Endothelial cell of umbilical vein (primary cell): ENCODE results near the gene DLGAP1. TPM values are rescaled to one million over a fixed set of nuclear protein-coding genes. Genes with fewer than 3 reads are reported as not detected.

Experiments
- BruUV-seq: library from RNA; stranded (reverse); fragments of 400-500 nt; replicated peaks from 2 replicates; lab custom pipeline; 2021; lab: Mats Ljungman, UMichigan
- CTCF ChIA-PET: fragments of 300-600, 350-600 bp; sonication (Branson Sonifier 250); formaldehyde crosslinking; loops from one replicate; lab custom pipeline; 2021; ENCODE audit warnings: antibody characterized with exemption, inconsistent platforms; lab: Charles Lee
- POLR2A ChIA-PET: fragments of 300-600, 350-600 bp; sonication (Branson Sonifier 250); formaldehyde crosslinking; loops from one replicate; lab custom pipeline; 2021; ENCODE audit warnings: antibody characterized with exemption, inconsistent platforms; lab: Charles Lee
- DNase-seq: peaks from one replicate; pipeline ENCODE4 v3.0.0-alpha.2; 2011; ENCODE audit warnings: low read depth, low spot score
- FAIRE-seq: peaks from 2 replicates; lab custom pipeline; 2011; peaks lifted over from hg19 to GRCh38; lab: Jason Lieb, UNC
- H2AFZ ChIP-seq: 2 replicates; pipeline ENCODE4 v1.6.0; 2012; ENCODE audit warnings: low read depth, low read length, control low read depth, inconsistent platforms
- H3K27ac ChIP-seq: 2 replicates; pipeline ENCODE4 v1.5.1; 2011; ENCODE audit warnings: low read depth, mild to moderate bottlenecking, control low read depth, low read length, moderate library complexity; ENCODE audit not compliant: insufficient read depth
- H3K27me3 ChIP-seq, 2 experiments: 2 replicates each; pipeline versions ENCODE4 v1.6.0 to v1.6.1; 2011; ENCODE audit warnings: low read length in 2 of 2, mixed read lengths in 1 of 2; ENCODE audit not compliant: control insufficient read depth in 2 of 2, insufficient read depth in 2 of 2
- H3K36me3 ChIP-seq, 2 experiments: 2 replicates in 1 of 2; 3 replicates in 1 of 2; pipeline ENCODE4 v1.5.1; 2011; ENCODE audit warnings: low read length in 2 of 2, mild to moderate bottlenecking in 1 of 2, moderate library complexity in 1 of 2; ENCODE audit not compliant: control insufficient read depth in 2 of 2, insufficient read depth in 2 of 2; ENCODE audit errors: extremely low read depth in 1 of 2
- H3K4me1 ChIP-seq: 3 replicates; pipeline ENCODE4 v1.5.1; 2011; ENCODE audit warnings: mild to moderate bottlenecking, low read length; ENCODE audit not compliant: control insufficient read depth, insufficient read depth; ENCODE audit errors: extremely low read depth
- H3K4me2 ChIP-seq: 2 replicates; pipeline ENCODE4 v1.6.1; 2011; ENCODE audit warnings: low read length, control low read depth, mixed read lengths; ENCODE audit not compliant: insufficient read depth
- H3K4me3 ChIP-seq, 3 experiments: fragments of 200-600 bp in 1 of 3; sonication (generic), shearing (Covaris generic) in 1 of 3; replicated peaks in 1 of 3; 2 replicates each; pipeline ENCODE4 v1.5.1; 2011 to 2016; ENCODE audit warnings: control low read depth in 3 of 3, low read length in 3 of 3, mild to moderate bottlenecking in 2 of 3, inconsistent platforms in 1 of 3, low read depth in 1 of 3, moderate library complexity in 1 of 3; ENCODE audit not compliant: insufficient read depth in 1 of 3
- H3K79me2 ChIP-seq: 2 replicates; pipeline ENCODE4 v1.6.0; 2012; ENCODE audit warnings: low read length, inconsistent platforms; ENCODE audit not compliant: control insufficient read depth, insufficient read depth
- H3K9ac ChIP-seq: replicated peaks from 2 replicates; pipeline ENCODE3; 2011; ENCODE audit warnings: low read length, control low read depth; ENCODE audit not compliant: insufficient read depth; ENCODE audit errors: extremely low read depth
- H3K9me1 ChIP-seq: replicated peaks from 3 replicates; pipeline ENCODE4 v1.6.0; 2011; ENCODE audit warnings: mild to moderate bottlenecking, low read length; ENCODE audit not compliant: control insufficient read depth, insufficient read depth; ENCODE audit errors: extremely low read depth
- H3K9me3 ChIP-seq: replicated peaks from 2 replicates; pipeline ENCODE4 v1.5.1; 2012; ENCODE audit warnings: low read length, inconsistent platforms; ENCODE audit not compliant: control insufficient read depth, insufficient read depth
- H4K20me1 ChIP-seq: replicated peaks from 2 replicates; pipeline ENCODE3; 2011; ENCODE audit warnings: mild to moderate bottlenecking, low read length; ENCODE audit not compliant: control insufficient read depth, insufficient read depth; ENCODE audit errors: extremely low read depth
- EZH2 ChIP-seq: IDR thresholded peaks from 2 replicates; pipeline ENCODE4 v1.6.1; 2012; ENCODE audit warnings: borderline replicate concordance, low read depth, mild to moderate bottlenecking, moderate library complexity, low read length, inconsistent platforms; ENCODE audit not compliant: severe bottlenecking
- FOS ChIP-seq: IDR thresholded peaks from 2 replicates; pipeline ENCODE4 v1.6.1; 2011; ENCODE audit warnings: mild to moderate bottlenecking, low read length, moderate library complexity, borderline replicate concordance; ENCODE audit not compliant: insufficient read depth
- GATA2 ChIP-seq: IDR thresholded peaks from 2 replicates; pipeline ENCODE4 v1.7.0; 2011; ENCODE audit warnings: low read depth, mild to moderate bottlenecking, moderate library complexity, mixed read lengths, low read length; ENCODE audit not compliant: insufficient read length, insufficient read depth
- JUN ChIP-seq: IDR thresholded peaks from 2 replicates; pipeline ENCODE4 v1.6.1; 2011; ENCODE audit warnings: borderline replicate concordance, low read depth; ENCODE audit not compliant: insufficient read length, insufficient read depth
- MYC ChIP-seq: IDR thresholded peaks from one replicate; pipeline ENCODE4 v1.6.1; 2011; ENCODE audit warnings: mild to moderate bottlenecking, low read depth, low read length
- POLR2A ChIP-seq: IDR thresholded peaks from 2 replicates; pipeline ENCODE4 v1.6.1; 2012; ENCODE audit warnings: low read depth, mild to moderate bottlenecking, control low read depth, low read length
- POLR2AphosphoS5 ChIP-seq: IDR thresholded peaks from 2 replicates; pipeline ENCODE4 v1.6.1; 2012; ENCODE audit warnings: low read depth, mild to moderate bottlenecking, control low read depth, low read length, moderate library complexity; ENCODE audit not compliant: insufficient read depth
- dilution Hi-C: fragments of 300-500 bp; cut with MboI; formaldehyde crosslinking; loops from one replicate; pipeline ENCODE4 v1.15.0; 2019; ENCODE audit warnings: low sequenced_read_pairs; ENCODE audit not compliant: extremely low pct_ligation_motif_present
- intact Hi-C: fragments of 100-400 bp; cut with micrococcal nuclease; formaldehyde crosslinking; loops from one replicate; pipeline ENCODE4 v1.10.0; 2022
- polyA plus RNA-seq, 4 experiments: library from polyadenylated mRNA; depleted of rRNA in 3 of 4; stranded (reverse) in 3 of 4; unstranded in 1 of 4; fragments of >200 nt; gene quantifications; 2 replicates each; pipeline versions ENCODE4 v1.2.1 to v1.2.3, GENCODE V29; 2011 to 2012; ENCODE audit warnings: missing spikeins in 1 of 4
- total RNA-seq: library from RNA; stranded (reverse); gene quantifications from 2 replicates; pipeline ENCODE4 v1.2.3, GENCODE V29; 2021
- TF ChIP-seq, protein P1 (sequence below): IDR thresholded peaks from 2 replicates; pipeline ENCODE4 v1.6.1; 2011; ENCODE audit not compliant: insufficient read depth, insufficient read length
- TF ChIP-seq, protein P2 (sequence below), 2 donors: IDR thresholded peaks; 1 replicate in 1 of 2; 2 replicates in 1 of 2; pipeline ENCODE4 v1.5.1; 2011; ENCODE audit warnings: low read length in 2 of 2, mild to moderate bottlenecking in 2 of 2, moderate library complexity in 2 of 2, control low read depth in 1 of 2, inconsistent platforms in 1 of 2, low read depth in 1 of 2; ENCODE audit not compliant: insufficient read depth in 1 of 2; ENCODE audit errors: extremely low read depth in 1 of 2

DLGAP1 gene
- total and polyA plus RNA-seq, 2 donors (not counting 3 experiments of a cell fraction or from before 2014, with no cell fraction given), result 0.04 TPM; not detected in 1

DNA sequence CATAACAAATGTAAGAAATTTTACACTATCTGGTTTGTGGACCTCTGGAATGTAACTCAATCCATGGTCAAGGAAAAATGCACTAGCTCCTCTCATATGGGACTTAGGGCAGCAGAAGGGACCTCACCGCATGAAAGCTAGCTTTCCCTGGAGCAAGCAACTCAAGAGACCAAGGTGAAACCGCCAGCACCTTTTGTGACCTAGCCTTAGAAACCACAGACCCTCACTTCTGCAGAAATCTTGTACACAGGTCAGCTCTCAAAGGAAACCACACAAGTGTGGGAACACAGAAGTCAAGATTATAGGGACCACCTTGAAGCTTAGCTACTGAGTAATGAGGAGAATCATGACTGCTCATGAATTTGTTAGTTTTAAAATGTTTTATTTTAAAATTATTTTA lies 222.5 kb downstream of the DLGAP1 start:
- Histone ChIP-seq H2AFZ (no peak overlapping the region), H3K4me2 (no peak overlapping the region), H3K79me2 (no peaks in the 10 kb centered on the region), H3K9me3 (no peaks in the 10 kb centered on the region), H3K4me3 (no peak overlapping the region), H3K9me1 (no peaks in the 10 kb centered on the region), H3K36me3 (no peaks in the 10 kb centered on the region), H3K27me3 (no peaks in the 10 kb centered on the region), H3K9ac (no peak overlapping the region), H3K27ac (no peak overlapping the region), H3K4me1 (no peaks in the 10 kb centered on the region), H4K20me1 (no peaks in the 10 kb centered on the region)
- intact Hi-C loops (no loop called here), dilution Hi-C loops (no loop called here)
- DNase-seq, result no peak
- BruUV-seq, result no TSS peak
- FAIRE-seq, result no peak
- CTCF ChIA-PET, result no interaction called here
- TF ChIP-seq FOS, result no peak
- no peak for TF ChIP-seq EZH2
- TF ChIP-seq, protein P1, sequence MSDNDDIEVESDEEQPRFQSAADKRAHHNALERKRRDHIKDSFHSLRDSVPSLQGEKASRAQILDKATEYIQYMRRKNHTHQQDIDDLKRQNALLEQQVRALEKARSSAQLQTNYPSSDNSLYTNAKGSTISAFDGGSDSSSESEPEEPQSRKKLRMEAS, result no peak
- TF ChIP-seq POLR2A, result no peak
- TF ChIP-seq POLR2AphosphoS5, result no peak
- TF ChIP-seq MYC, result no peak
- TF ChIP-seq, protein P2, sequence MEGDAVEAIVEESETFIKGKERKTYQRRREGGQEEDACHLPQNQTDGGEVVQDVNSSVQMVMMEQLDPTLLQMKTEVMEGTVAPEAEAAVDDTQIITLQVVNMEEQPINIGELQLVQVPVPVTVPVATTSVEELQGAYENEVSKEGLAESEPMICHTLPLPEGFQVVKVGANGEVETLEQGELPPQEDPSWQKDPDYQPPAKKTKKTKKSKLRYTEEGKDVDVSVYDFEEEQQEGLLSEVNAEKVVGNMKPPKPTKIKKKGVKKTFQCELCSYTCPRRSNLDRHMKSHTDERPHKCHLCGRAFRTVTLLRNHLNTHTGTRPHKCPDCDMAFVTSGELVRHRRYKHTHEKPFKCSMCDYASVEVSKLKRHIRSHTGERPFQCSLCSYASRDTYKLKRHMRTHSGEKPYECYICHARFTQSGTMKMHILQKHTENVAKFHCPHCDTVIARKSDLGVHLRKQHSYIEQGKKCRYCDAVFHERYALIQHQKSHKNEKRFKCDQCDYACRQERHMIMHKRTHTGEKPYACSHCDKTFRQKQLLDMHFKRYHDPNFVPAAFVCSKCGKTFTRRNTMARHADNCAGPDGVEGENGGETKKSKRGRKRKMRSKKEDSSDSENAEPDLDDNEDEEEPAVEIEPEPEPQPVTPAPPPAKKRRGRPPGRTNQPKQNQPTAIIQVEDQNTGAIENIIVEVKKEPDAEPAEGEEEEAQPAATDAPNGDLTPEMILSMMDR (IDR thresholded peaks at IDR 0.05; ENCODE audit: extremely low read depth in 1 of 2, insufficient read depth in 1 of 2, low read depth in 1 of 2, low read length in 2 of 2), result no peak
- no peak for TF ChIP-seq GATA2
- no peak for TF ChIP-seq JUN
- POLR2A ChIA-PET, result no interaction called here
